Ishikawa (cell line): ENCODE data around the gene GALNT11.

Source experiments
- CEBPB ChIP-seq: IDR thresholded peaks from 2 replicates; pipeline ENCODE4 v1.6.1; 2012
- CREB1 ChIP-seq: IDR thresholded peaks from 2 replicates; pipeline ENCODE4 v1.6.1; 2012; ENCODE audit warnings: low read depth
- EGR1 ChIP-seq: IDR thresholded peaks from 2 replicates; pipeline ENCODE4 v1.6.1; 2012
- EP300 ChIP-seq: IDR thresholded peaks from 2 replicates; pipeline ENCODE4 v1.6.1; 2012; ENCODE audit warnings: borderline replicate concordance
- FOXM1 ChIP-seq: IDR thresholded peaks from 2 replicates; pipeline ENCODE4 v1.6.1; 2012; ENCODE audit warnings: low read depth, borderline replicate concordance
- NFIC ChIP-seq: IDR thresholded peaks from 2 replicates; pipeline ENCODE4 v1.6.1; 2012
- RAD21 ChIP-seq: IDR thresholded peaks from 2 replicates; pipeline ENCODE4 v1.6.1; 2012; ENCODE audit warnings: low read depth
- TAF1 ChIP-seq: IDR thresholded peaks from 2 replicates; pipeline ENCODE4 v1.6.1; 2012; ENCODE audit warnings: low read depth, mild to moderate bottlenecking
- TCF12 ChIP-seq: IDR thresholded peaks from 2 replicates; pipeline ENCODE4 v1.6.1; 2012; ENCODE audit warnings: low read depth
- TEAD4 ChIP-seq: IDR thresholded peaks from 2 replicates; pipeline ENCODE4 v1.6.1; 2012
- YY1 ChIP-seq: IDR thresholded peaks from 2 replicates; pipeline ENCODE4 v1.6.1; 2012; ENCODE audit warnings: low read depth
- ZBTB7A ChIP-seq: IDR thresholded peaks from 2 replicates; pipeline ENCODE4 v1.6.1; 2012; ENCODE audit warnings: low read depth
- TF ChIP-seq, protein P1 (sequence below): IDR thresholded peaks from 2 replicates; pipeline ENCODE4 v1.6.1; 2012; ENCODE audit warnings: low read depth, mild to moderate bottlenecking
- TF ChIP-seq, protein P2 (sequence below): IDR thresholded peaks from 2 replicates; pipeline ENCODE4 v1.6.1; 2012
- TF ChIP-seq, protein P3 (sequence below): IDR thresholded peaks from 2 replicates; pipeline ENCODE4 v1.6.1; 2012

Gene GALNT11

DNA sequence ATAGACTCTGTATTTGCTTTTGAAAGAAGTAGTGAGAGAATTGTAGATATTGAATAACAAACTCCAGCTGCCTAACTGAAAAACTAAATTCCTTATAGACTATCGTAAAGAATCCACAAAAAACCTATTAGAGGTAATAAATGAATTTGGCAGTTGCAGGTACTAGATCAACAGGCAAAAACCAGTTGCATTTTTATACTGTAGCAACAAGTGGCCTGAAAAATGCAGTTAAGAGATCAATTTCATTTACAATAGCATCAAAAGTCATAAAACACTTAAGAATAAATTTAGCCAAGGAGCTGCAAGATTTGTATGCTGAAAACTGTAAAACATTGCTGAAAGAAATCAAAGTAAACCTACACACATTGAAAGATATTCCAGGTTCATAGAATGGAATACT, 70.3 kb downstream of the GALNT11 start:
- TF ChIP-seq FOXM1 (no peak), TEAD4 (no peak), NFIC (no peak), RAD21 (no peak), CEBPB (no peak), CREB1 (no peak), EP300 (no peak), TAF1 (no peak), EGR1 (no peak), YY1 (no peak), ZBTB7A (no peak), TCF12 (no peak)
- TF ChIP-seq, protein P1, sequence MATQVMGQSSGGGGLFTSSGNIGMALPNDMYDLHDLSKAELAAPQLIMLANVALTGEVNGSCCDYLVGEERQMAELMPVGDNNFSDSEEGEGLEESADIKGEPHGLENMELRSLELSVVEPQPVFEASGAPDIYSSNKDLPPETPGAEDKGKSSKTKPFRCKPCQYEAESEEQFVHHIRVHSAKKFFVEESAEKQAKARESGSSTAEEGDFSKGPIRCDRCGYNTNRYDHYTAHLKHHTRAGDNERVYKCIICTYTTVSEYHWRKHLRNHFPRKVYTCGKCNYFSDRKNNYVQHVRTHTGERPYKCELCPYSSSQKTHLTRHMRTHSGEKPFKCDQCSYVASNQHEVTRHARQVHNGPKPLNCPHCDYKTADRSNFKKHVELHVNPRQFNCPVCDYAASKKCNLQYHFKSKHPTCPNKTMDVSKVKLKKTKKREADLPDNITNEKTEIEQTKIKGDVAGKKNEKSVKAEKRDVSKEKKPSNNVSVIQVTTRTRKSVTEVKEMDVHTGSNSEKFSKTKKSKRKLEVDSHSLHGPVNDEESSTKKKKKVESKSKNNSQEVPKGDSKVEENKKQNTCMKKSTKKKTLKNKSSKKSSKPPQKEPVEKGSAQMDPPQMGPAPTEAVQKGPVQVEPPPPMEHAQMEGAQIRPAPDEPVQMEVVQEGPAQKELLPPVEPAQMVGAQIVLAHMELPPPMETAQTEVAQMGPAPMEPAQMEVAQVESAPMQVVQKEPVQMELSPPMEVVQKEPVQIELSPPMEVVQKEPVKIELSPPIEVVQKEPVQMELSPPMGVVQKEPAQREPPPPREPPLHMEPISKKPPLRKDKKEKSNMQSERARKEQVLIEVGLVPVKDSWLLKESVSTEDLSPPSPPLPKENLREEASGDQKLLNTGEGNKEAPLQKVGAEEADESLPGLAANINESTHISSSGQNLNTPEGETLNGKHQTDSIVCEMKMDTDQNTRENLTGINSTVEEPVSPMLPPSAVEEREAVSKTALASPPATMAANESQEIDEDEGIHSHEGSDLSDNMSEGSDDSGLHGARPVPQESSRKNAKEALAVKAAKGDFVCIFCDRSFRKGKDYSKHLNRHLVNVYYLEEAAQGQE, result no peak
- TF ChIP-seq, protein P2, sequence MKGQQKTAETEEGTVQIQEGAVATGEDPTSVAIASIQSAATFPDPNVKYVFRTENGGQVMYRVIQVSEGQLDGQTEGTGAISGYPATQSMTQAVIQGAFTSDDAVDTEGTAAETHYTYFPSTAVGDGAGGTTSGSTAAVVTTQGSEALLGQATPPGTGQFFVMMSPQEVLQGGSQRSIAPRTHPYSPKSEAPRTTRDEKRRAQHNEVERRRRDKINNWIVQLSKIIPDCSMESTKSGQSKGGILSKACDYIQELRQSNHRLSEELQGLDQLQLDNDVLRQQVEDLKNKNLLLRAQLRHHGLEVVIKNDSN, result no peak
- TF ChIP-seq, protein P3, sequence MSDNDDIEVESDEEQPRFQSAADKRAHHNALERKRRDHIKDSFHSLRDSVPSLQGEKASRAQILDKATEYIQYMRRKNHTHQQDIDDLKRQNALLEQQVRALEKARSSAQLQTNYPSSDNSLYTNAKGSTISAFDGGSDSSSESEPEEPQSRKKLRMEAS, result no peak

DNA sequence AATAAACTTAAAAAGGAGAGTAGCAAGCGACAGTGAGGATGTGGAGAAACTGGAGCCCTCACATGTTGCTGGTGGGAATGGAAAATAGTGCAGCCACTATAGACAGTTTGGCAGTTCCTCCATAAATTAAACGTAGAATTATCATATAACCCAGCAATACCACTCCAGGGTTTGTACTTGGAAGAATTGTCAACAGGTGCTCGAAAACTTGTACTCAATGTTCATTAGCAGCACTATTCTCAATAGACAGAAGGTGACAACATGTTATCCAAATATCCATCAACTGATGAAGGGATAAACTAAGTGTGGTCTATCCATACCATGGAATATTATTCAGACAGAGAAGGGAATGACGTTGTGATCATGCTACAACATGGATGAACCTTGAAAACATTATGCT, 71.9 kb downstream of the GALNT11 start:
- TF ChIP-seq EP300 (no peak), CEBPB (no peak), RAD21 (no peak), NFIC (no peak), TCF12 (no peak), TAF1 (no peak), TEAD4 (no peak), CREB1 (no peak), YY1 (no peak), FOXM1 (no peak), EGR1 (no peak), ZBTB7A (no peak)
- TF ChIP-seq, protein P2, result no peak
- TF ChIP-seq, protein P1, result no peak
- TF ChIP-seq, protein P3, result no peak

DNA sequence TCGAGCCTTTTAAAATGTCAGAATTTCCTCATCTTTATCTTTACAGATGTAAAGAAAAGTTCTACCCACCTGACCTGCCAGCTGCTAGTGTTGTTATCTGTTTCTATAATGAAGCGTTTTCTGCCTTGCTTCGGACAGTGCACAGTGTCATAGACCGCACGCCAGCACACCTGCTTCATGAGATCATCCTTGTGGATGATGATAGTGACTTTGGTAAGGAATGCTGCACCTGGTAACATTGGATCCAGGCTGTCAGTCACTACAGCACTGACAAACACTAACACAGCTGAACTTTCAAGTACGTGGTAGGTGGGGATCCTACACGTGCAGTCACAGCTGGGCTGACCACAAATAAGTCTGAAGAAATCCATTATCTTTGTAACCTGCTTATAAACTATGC, 77.6 kb downstream of the GALNT11 start:
- TF ChIP-seq ZBTB7A (no peak), TCF12 (no peak), RAD21 (no peak), YY1 (no peak), CREB1 (no peak), TEAD4 (no peak), CEBPB (no peak), EGR1 (no peak), EP300 (no peak), TAF1 (no peak)
- TF ChIP-seq, protein P1, result no peak

DNA sequence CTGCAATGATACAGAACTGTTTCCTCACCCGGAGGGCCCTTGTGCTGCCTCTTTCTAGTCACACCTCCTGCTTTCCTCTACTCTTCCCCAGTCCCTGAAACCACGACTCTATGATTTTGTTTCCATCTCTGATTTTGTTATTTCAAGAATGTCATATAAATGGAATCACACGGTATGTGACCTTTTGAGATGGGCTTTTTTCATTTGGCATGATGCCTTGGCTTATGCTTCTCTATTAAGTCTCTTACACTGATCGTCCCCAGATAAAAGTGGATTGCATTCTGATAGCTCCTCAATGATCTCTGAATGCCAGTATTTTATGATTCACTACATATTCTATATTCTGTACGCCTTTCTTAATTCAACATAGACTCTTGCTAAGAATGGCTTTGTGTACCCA, 78.2 kb downstream of the GALNT11 start:
- TF ChIP-seq FOXM1, result no peak
- no peak for TF ChIP-seq CREB1
- TF ChIP-seq, protein P2, result no peak
- TF ChIP-seq RAD21, result no peak
- TF ChIP-seq, protein P1, result no peak
- no peak for TF ChIP-seq TAF1
- TF ChIP-seq NFIC, result no peak
- TF ChIP-seq TEAD4, result no peak
- TF ChIP-seq YY1, result no peak
- TF ChIP-seq, protein P3, result no peak
- TF ChIP-seq EP300, result no peak
